OCI-LY3 (cell line): Measurements from ENCODE around the gene P2RX1.

Experiments used
- H2AFZ ChIP-seq: fragments of 200-600, 300-600 bp; shearing (Covaris generic); 2 replicates; pipeline ENCODE4 v1.6.0; 2014; ENCODE audit warnings: antibody characterized with exemption, low read depth, low read length
- H3K27ac ChIP-seq: fragments of 200-600, 300-600 bp; sonication (generic); 2 replicates; pipeline ENCODE4 v1.5.1; 2014; ENCODE audit warnings: mild to moderate bottlenecking, low read length, moderate library complexity, mixed read lengths
- H3K27me3 ChIP-seq: fragments of 200-600, 300-600 bp; sonication (generic); 2 replicates; pipeline ENCODE4 v1.6.1; 2014; ENCODE audit warnings: low read depth, low read length, mixed read lengths
- H3K36me3 ChIP-seq: fragments of 200-600, 300-600 bp; sonication (generic); replicated peaks from 2 replicates; pipeline ENCODE3; 2014; ENCODE audit warnings: low read depth, low read length, mixed read lengths
- H3K4me1 ChIP-seq: fragments of 300-600, 200-600 bp; sonication (generic); 2 replicates; pipeline ENCODE4 v1.6.1; 2014; ENCODE audit warnings: low read length, mixed read lengths
- H3K4me2 ChIP-seq: fragments of 200-600, 300-600 bp; sonication (generic); 2 replicates; pipeline ENCODE4 v1.6.1; 2014; ENCODE audit warnings: low read length, mixed read lengths
- H3K4me3 ChIP-seq: fragments of 300-600, 200-600 bp; sonication (generic); 2 replicates; pipeline ENCODE4 v1.5.1; 2014; ENCODE audit warnings: antibody characterized with exemption, mild to moderate bottlenecking, low read length, moderate library complexity
- H3K79me2 ChIP-seq: fragments of 300-600, 200-600 bp; shearing (Covaris generic); 2 replicates; pipeline ENCODE4 v1.6.1; 2014; ENCODE audit warnings: mild to moderate bottlenecking, low read length, mixed read lengths
- H3K9ac ChIP-seq: fragments of 300-600, 200-600 bp; shearing (Covaris generic); 2 replicates; pipeline ENCODE4 v1.6.0; 2014; ENCODE audit warnings: mild to moderate bottlenecking, low read length, moderate library complexity
- H3K9me3 ChIP-seq: fragments of 200-600, 300-600 bp; shearing (Covaris generic); 2 replicates; pipeline ENCODE4 v1.6.1; 2014; ENCODE audit warnings: low read length, mixed read lengths; ENCODE audit not compliant: insufficient read depth
- H4K20me1 ChIP-seq: fragments of 200-600, 300-600 bp; sonication (generic); 2 replicates; pipeline ENCODE4 v1.6.1; 2016; ENCODE audit warnings: low read length, mixed read lengths; ENCODE audit not compliant: insufficient read depth
- EZH2phosphoT487 ChIP-seq: fragments of 200-600 bp; shearing (Covaris generic); IDR thresholded peaks from 2 replicates; pipeline ENCODE4 v1.6.1; 2018; ENCODE audit warnings: antibody characterized with exemption, mixed run types, low read depth
- TF ChIP-seq, protein P1 (sequence below): fragments of 200-600, 300-600 bp; sonication (generic); IDR thresholded peaks from 2 replicates; pipeline ENCODE4 v1.5.1; 2014; ENCODE audit warnings: antibody characterized with exemption, low read length, low read depth

Gene P2RX1

DNA sequence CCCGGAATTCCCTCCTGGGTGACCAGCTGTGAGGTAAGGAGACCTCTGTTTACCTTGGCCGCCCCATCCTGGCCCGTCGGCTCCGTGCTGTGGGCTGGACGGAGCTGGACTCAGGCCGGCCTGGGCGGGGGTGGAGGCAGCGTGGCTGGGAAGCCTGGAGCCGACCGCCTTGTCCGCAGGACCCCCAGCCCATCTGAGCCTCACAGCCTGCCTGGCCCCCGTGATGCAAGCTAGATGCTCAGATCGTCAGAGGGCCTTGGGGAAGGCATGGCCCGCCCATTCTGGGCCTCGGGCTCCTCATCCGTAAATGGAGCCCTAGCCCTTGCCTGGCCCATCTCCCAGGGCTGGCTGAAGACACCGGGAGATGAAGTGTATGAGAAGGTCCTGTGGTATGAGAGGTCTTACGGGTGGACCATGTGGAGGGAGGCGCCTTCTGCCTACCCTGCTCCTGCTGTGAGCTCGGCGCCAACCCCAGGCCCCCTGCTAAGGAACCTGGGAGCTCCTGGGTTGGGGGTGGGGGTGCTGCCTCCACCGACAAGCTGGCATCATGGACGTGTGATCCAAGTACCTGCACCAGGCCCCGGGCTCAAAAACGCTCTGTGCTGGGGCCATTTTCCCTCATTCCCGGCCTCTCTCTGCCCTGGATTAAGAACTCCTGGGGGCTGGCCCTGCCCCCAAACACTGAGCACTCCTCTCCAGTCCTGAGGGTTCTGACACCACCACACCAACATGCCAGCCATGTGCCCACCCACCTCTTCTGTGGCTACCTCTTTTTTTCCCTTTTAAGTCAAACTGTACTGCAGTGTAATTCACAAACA lies 5.4 kb upstream of the P2RX1 start:
- H3K9ac ChIP-seq: no peak overlapping the region

GRCh38 chr17:3921006-3921405 lies 4.7 kb upstream of the P2RX1 start:
- TF ChIP-seq EZH2phosphoT487: no peak
- TF ChIP-seq, protein P1, sequence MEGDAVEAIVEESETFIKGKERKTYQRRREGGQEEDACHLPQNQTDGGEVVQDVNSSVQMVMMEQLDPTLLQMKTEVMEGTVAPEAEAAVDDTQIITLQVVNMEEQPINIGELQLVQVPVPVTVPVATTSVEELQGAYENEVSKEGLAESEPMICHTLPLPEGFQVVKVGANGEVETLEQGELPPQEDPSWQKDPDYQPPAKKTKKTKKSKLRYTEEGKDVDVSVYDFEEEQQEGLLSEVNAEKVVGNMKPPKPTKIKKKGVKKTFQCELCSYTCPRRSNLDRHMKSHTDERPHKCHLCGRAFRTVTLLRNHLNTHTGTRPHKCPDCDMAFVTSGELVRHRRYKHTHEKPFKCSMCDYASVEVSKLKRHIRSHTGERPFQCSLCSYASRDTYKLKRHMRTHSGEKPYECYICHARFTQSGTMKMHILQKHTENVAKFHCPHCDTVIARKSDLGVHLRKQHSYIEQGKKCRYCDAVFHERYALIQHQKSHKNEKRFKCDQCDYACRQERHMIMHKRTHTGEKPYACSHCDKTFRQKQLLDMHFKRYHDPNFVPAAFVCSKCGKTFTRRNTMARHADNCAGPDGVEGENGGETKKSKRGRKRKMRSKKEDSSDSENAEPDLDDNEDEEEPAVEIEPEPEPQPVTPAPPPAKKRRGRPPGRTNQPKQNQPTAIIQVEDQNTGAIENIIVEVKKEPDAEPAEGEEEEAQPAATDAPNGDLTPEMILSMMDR: no peak
- no peak overlapping the region for H3K27ac ChIP-seq
- H3K79me2 ChIP-seq: no peaks in the 10 kb centered on the region
- no peak overlapping the region for H2AFZ ChIP-seq
- no peaks in the 10 kb centered on the region for H3K27me3 ChIP-seq
- H3K4me1 ChIP-seq: peaks cover 11% of the 10 kb centered on the region
- H4K20me1 ChIP-seq: no peaks in the 10 kb centered on the region
- no peak overlapping the region for H3K9ac ChIP-seq
- H3K4me3 ChIP-seq: no peak overlapping the region
- H3K9me3 ChIP-seq: no peaks in the 10 kb centered on the region
- H3K36me3 ChIP-seq: no peaks in the 10 kb centered on the region
- H3K4me2 ChIP-seq: no peak overlapping the region

More for the DNA sequence above, 5.4 kb upstream of the P2RX1 start:
- Histone ChIP-seq H3K27ac (no peak overlapping the region), H3K4me1 (peaks cover 5% of the 10 kb centered on the region), H3K9me3 (no peaks in the 10 kb centered on the region), H3K36me3 (no peaks in the 10 kb centered on the region), H2AFZ (no peak overlapping the region), H3K4me3 (no peak overlapping the region), H3K27me3 (no peaks in the 10 kb centered on the region), H3K4me2 (no peak overlapping the region), H3K79me2 (no peaks in the 10 kb centered on the region), H4K20me1 (no peaks in the 10 kb centered on the region)
- TF ChIP-seq, protein P1: no peak
- TF ChIP-seq EZH2phosphoT487: no peak

DNA sequence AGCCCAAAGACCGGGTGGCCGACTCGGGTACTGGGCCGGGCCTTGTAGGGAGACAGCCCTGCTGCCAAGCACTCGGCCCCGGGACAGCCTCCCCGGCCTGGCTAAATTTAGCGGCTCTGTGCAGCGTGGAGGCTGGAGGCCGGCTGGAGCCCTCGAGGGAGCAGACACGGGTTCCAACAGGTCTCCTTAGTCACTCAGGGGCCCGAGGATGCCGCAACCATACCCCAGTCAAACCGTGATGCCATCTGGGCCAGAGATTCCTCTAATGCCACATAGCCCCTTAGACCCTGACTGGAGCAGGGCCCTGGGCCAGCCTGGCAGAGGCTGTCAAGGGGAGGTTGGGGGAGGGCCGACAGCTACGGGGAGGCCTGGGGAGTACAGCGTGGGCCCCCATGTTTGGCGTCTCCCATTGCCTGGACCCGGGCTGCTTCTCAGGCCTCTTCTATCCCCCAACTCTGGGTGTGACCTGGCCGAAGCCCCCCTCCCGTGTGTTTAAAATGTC lies 2.9 kb upstream of the P2RX1 start:
- Histone ChIP-seq H3K4me1 (peaks cover 25% of the 10 kb centered on the region), H3K9me3 (no peaks in the 10 kb centered on the region), H3K27me3 (no peaks in the 10 kb centered on the region), H3K9ac (no peak overlapping the region), H2AFZ (no peak overlapping the region), H3K4me2 (no peak overlapping the region), H3K79me2 (no peaks in the 10 kb centered on the region), H4K20me1 (no peaks in the 10 kb centered on the region), H3K27ac (no peak overlapping the region), H3K4me3 (no peak overlapping the region), H3K36me3 (no peaks in the 10 kb centered on the region)
- TF ChIP-seq, protein P1: no peak
- no peak for TF ChIP-seq EZH2phosphoT487

DNA sequence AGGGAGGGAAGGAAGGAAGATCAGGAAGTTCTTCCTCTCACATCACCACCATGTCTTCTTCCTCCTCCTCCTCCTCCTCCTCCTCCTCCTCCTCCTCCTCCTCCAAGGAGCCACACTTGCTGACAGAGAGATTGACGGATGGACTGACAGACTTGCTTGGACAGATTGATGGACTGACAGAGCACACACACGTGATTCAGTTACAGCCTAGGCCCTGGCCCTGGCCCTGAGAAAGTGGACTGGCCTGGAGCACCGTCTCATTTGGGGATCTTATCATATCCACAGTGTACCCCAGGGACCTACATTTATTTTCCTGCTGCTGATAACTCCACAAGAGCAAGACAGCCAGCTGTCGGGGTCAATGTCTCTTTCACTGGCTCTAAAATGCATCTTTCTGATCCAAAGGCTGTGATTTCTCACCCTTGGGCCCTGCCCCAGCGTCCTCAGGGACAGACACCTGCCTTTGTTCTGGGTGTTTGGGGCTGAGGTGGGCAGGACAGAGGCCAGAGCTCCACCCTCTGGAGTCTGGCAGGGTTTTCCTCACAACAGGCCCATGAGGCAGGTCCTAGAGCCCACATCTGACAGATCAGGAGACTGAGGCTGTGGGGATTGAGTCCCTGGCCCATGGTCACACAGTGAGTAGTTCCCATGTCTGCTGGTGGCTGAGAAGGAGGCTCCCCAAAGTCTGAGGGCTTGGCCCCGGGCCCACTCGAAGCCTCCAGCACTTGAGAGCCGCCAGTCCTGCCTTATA lies 2.3 kb upstream of the P2RX1 start:
- Histone ChIP-seq H3K27ac (no peak overlapping the region), H3K9me3 (no peaks in the 10 kb centered on the region), H3K4me1 (peaks cover 30% of the 10 kb centered on the region), H3K27me3 (no peaks in the 10 kb centered on the region), H3K4me2 (no peak overlapping the region), H3K79me2 (no peaks in the 10 kb centered on the region), H4K20me1 (no peaks in the 10 kb centered on the region), H2AFZ (no peak overlapping the region), H3K4me3 (no peak overlapping the region), H3K9ac (no peak overlapping the region), H3K36me3 (no peaks in the 10 kb centered on the region)
- TF ChIP-seq EZH2phosphoT487: no peak
- TF ChIP-seq, protein P1: no peak
